GM12878 (cell line): ENCODE results near the gene SLC37A3. TPM values are rescaled to one million over a fixed set of nuclear protein-coding genes. Genes with fewer than 3 reads are reported as not detected.

Experiments
- ATAC-seq: fragments of 200-7000 bp; cut with Tn5 transposase; 3 replicates; pipeline ENCODE4 v1.9.1; 2020; ENCODE audit warnings: mild to moderate bottlenecking, moderate library complexity
- BruUV-seq: library from RNA; stranded (reverse); fragments of 400-500 nt; replicated peaks from 2 replicates; lab custom pipeline; 2021; lab: Mats Ljungman, UMichigan
- CTCF ChIA-PET: fragments of 300-600 bp; sonication (Branson Sonifier 250); formaldehyde crosslinking; extraction: SDS; loops from one replicate; lab custom pipeline; 2021; ENCODE audit warnings: inconsistent platforms; lab: Yijun Ruan, JAX
- POLR2A ChIA-PET: fragments of 350-600 bp; formaldehyde crosslinking; extraction: SDS; loops from one replicate; lab custom pipeline; 2021; ENCODE audit warnings: inconsistent platforms; lab: Charles Lee
- RAD21 ChIA-PET: fragments of 300-600 bp; sonication (Branson Sonifier 250); formaldehyde crosslinking; loops from one replicate; lab custom pipeline; 2023; ENCODE audit warnings: antibody characterized with exemption; ENCODE audit not compliant: unreplicated experiment; lab: Charles Lee
- SMC1A ChIA-PET: fragments of 300-600 bp; sonication (Branson Sonifier 250); formaldehyde crosslinking; loops from one replicate; lab custom pipeline; 2023; ENCODE audit not compliant: unreplicated experiment, uncharacterized antibody; lab: Charles Lee
- DNase-seq: peaks from one replicate; pipeline ENCODE4 v3.0.0-alpha.2; 2011; ENCODE audit warnings: low read depth, low spot score
- FAIRE-seq: peaks from 3 replicates; lab custom pipeline; 2011; peaks lifted over from hg19 to GRCh38; lab: Jason Lieb, UNC
- H2AFZ ChIP-seq: 2 replicates; pipeline ENCODE4 v1.6.0; 2011; ENCODE audit warnings: low read depth, low read length, control low read depth; ENCODE audit not compliant: control insufficient read depth
- H3K27ac ChIP-seq: 2 replicates; pipeline ENCODE4 v1.5.1; 2011; ENCODE audit warnings: control low read depth; ENCODE audit not compliant: control insufficient read depth, insufficient read depth
- H3K27me3 ChIP-seq, 2 experiments: replicated peaks in 1 of 2; 2 replicates each; pipeline versions ENCODE4 v1.6.0 to v1.6.1; 2011; ENCODE audit warnings: low read length in 1 of 2; ENCODE audit not compliant: control insufficient read depth in 2 of 2, insufficient read depth in 2 of 2
- H3K36me3 ChIP-seq, 2 experiments: 2 replicates each; pipeline ENCODE4 v1.5.1; 2011; ENCODE audit warnings: low read length in 1 of 2; ENCODE audit not compliant: control insufficient read depth in 2 of 2, insufficient read depth in 2 of 2
- H3K4me1 ChIP-seq: 2 replicates; pipeline ENCODE4 v1.6.1; 2011; ENCODE audit warnings: mild to moderate bottlenecking, low read length, moderate library complexity, mixed read lengths; ENCODE audit not compliant: control insufficient read depth, insufficient read depth
- H3K4me2 ChIP-seq: 2 replicates; pipeline ENCODE4 v1.6.0; 2011; ENCODE audit warnings: control low read depth; ENCODE audit not compliant: control insufficient read depth, insufficient read depth
- H3K4me3 ChIP-seq: fragments of 200-600 bp; sonication (generic); 2 replicates; pipeline ENCODE4 v1.5.1; 2016
- H3K79me2 ChIP-seq: 2 replicates; pipeline ENCODE4 v1.6.0; 2011; ENCODE audit warnings: low read length; ENCODE audit not compliant: control insufficient read depth, insufficient read depth
- H3K9ac ChIP-seq: 2 replicates; pipeline ENCODE4 v1.8.0; 2011; ENCODE audit warnings: low read length, control low read depth, mixed read lengths; ENCODE audit not compliant: control insufficient read depth, insufficient read depth
- H3K9me3 ChIP-seq: replicated peaks from 3 replicates; pipeline ENCODE4 v1.5.1; 2011; ENCODE audit warnings: mild to moderate bottlenecking, low read length; ENCODE audit not compliant: control insufficient read depth, insufficient read depth
- H4K20me1 ChIP-seq: 2 replicates; pipeline ENCODE4 v1.6.0; 2011; ENCODE audit not compliant: control insufficient read depth, insufficient read depth
- BCL11A ChIP-seq: IDR thresholded peaks from 2 replicates; pipeline ENCODE4 v1.6.1; 2011; ENCODE audit warnings: low read depth, low read length
- CUX1 ChIP-seq: IDR thresholded peaks from 2 replicates; pipeline ENCODE4 v1.6.1; 2012; ENCODE audit warnings: improper control_type of control experiment, low read depth, low read length; ENCODE audit not compliant: insufficient replicate concordance
- RUNX3 ChIP-seq: IDR thresholded peaks from 2 replicates; pipeline ENCODE4 v1.6.1; 2012; ENCODE audit warnings: low read length, inconsistent platforms
- STAT3 ChIP-seq: IDR thresholded peaks from 2 replicates; pipeline ENCODE4 v1.6.1; 2011; ENCODE audit warnings: low read depth, low read length, improper control_type of control experiment
- WGBS: methylation state at CpG from one replicate; pipeline ENCODE4 v1.1.6; 2016; ENCODE audit warnings: low lambda C conversion rate; ENCODE audit not compliant: insufficient replicate concordance, insufficient coverage; ENCODE audit errors: missing lambda C conversion rate; 5-methylcytosine and 5-hydroxymethylcytosine counted together
- in situ Hi-C: fragments of 300-500 bp; cut with MboI; formaldehyde crosslinking; loops from 9 replicates; pipeline ENCODE4 v1.14.3; 2018; ENCODE audit warnings: mixed read lengths
- intact Hi-C: fragments of 100-400 bp; cut with micrococcal nuclease; formaldehyde crosslinking; loops from one replicate; pipeline ENCODE4 v1.14.2; 2022; ENCODE audit not compliant: unreplicated experiment
- polyA plus RNA-seq, 11 experiments: library from polyadenylated mRNA; depleted of rRNA in 4 of 11; unstranded in 6 of 11; stranded (reverse) in 5 of 11; fragments of >200 nt; fragmentation: Nextera tagmentation in 4 of 11; fragmentation: Illumina TruSeq in 1 of 11; extraction: Ambion mirVana in 4 of 11; extraction: Trizol in 1 of 11; gene quantifications; 1 replicate in 1 of 11; 2 replicates in 10 of 11; pipeline versions ENCODE4 v1.2.1 to v1.2.3, GENCODE V29; 2011 to 2016; ENCODE audit warnings: inconsistent platforms in 2 of 11, missing spikeins in 2 of 11, low read depth in 1 of 11
- total RNA-seq, 4 experiments: library from RNA; depleted of rRNA in 3 of 4; stranded (reverse); fragments of >200 nt in 3 of 4; fragmentation: Illumina TruSeq in 1 of 4; extraction: Trizol in 1 of 4; gene quantifications; 2 replicates each; pipeline versions ENCODE4 v1.2.1 to v1.2.3, GENCODE V29; 2013 to 2021

Gene SLC37A3
- total and polyA plus RNA-seq, 10 of the 15 experiments (the other 5 are each of a cell fraction or from before 2014, with no cell fraction given) = 3.7 to 13.6 (median 11.0) TPM

- Histone ChIP-seq H3K36me3 (no peaks in the 10 kb centered on the region), H3K4me3 (no peak overlapping the region), H3K4me2 (no peak overlapping the region), H4K20me1 (no peaks in the 10 kb centered on the region), H3K4me1 (no peaks in the 10 kb centered on the region), H3K79me2 (no peaks in the 10 kb centered on the region), H3K9me3 (no peaks in the 10 kb centered on the region), H3K27ac (no peak overlapping the region), H3K9ac (no peak overlapping the region), H2AFZ (no peak overlapping the region), H3K27me3 (no peaks in the 10 kb centered on the region; a peak in 1 of 4 replicates)
- DNase-seq = no peak
- FAIRE-seq = no peak
- ATAC-seq = no peak
- intact Hi-C loops (no loop called here), in situ Hi-C loops (no loop called here)
- no peak for TF ChIP-seq RUNX3
- no peak for TF ChIP-seq CUX1
- TF ChIP-seq STAT3 = no peak
- TF ChIP-seq BCL11A = no peak
- ChIA-PET POLR2A (interaction anchor here (0.6 kb wide), 1 partner anchor 12 kb away, joined by 4 read pairs; no protein-coding TSS in a partner anchor), SMC1A (no interaction called here), CTCF (no interaction called here), RAD21 (interaction anchor here (0.6 kb wide), 1 partner anchor 18 kb away, joined by 4 read pairs; no protein-coding TSS in a partner anchor)
- WGBS = 64% methylated on average over 3 of the region's 3 CpGs
- no TSS peak for BruUV-seq
These were observed 17.0 kb upstream of the SLC37A3 start for GRCh38 chr7:140415361-140415760.
